HG03039 (cell line): ENCODE measurements around the gene FKBP1A.
"Not testable (repeated sequence)": the region's sequence is repeated elsewhere in the genome, so short reads cannot be mapped to it uniquely, and the experiment has no call there.

Experiments
- ATAC-seq: cut with Tn5 transposase; IDR thresholded peaks from one replicate; pipeline ENCODE4 v1.9.1; 2021; ENCODE audit warnings: mild to moderate bottlenecking, moderate library complexity; ENCODE audit not compliant: unreplicated experiment

Gene FKBP1A

DNA sequence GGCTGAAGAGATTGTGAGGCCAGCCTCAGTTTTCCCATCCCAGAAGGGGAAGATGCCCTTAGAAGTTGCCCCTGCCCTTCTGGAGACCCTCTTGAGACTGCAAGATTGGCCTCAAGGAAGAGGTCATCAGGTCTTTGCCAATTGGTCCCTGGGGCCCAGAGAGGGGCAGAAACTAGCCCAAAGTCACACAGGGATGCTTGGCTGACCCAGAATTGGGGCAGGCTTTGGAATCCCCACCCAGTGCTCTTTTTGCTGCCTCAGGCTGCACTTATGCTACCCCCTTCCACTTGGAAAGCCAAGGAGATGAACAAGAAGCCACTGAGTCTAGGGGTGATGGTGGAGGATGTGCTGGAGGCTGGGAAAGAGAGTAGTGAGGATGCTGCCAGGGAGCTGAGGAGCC lies 24.9 kb upstream of the FKBP1A start:
- ATAC-seq: no peak

GRCh38 chr20:1417273-1417672 lies 24.4 kb upstream of the FKBP1A start:
- no peak for ATAC-seq

DNA sequence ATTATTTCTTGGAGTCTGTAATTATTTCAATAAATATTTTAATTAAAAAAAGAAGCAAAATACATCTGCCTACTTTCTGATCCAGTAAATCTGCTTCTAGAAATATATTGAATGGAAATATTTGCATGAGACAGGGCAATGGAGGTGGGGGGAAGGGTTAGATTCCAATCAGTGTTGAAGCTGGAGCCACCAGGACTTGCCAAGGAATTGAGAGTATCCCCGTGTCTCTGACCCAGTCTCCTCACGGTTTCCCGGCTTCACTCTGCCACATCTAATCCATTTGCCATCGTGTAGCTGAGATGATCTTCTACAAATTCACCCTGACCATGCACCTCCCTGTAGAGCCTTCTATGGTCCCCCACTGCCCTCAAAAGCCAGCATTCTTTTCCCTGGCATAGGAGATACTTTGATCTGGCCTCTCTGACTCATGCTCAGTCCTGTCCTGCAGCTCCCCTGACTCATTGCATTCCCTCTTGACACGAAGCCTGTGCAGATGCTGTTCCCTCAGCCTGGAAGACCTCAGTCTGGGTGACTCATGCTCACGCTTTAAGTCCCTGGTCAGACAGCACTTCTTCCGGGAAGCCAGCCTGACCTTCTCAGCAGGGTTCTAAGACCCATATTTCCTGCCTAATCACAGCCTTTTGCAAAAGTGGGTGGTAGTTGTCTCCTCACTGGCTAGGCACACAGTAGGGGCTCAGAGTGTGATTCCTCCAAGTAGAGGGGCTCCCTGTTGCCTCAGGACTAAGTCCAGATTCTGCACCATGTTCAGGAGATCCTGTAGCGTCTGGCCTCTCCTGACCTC lies 23.0 kb upstream of the FKBP1A start:
- ATAC-seq: no peak

- ATAC-seq: no peak
These were observed 22.1 kb upstream of the FKBP1A start for GRCh38 chr20:1414982-1415381.

DNA sequence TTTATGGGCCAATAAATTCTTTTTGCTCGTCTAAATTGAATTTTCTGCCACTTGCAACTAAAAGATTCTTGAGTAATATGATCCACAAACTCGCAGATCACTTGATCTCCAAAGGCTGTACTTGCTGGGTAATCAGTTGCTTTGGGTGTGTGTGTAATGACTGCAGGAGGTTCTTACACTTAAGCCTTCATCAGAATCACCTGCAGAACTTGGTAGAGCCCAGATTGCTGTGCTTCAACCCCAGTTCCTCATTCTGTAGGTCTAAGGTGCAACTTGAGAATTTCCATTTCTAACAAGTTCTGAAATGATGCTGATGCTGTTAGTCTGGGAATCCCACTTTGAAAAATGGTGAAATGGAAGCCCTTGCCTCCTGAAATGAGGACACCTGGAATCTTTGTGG lies 12.9 kb upstream of the FKBP1A start:
- ATAC-seq: no peak

DNA sequence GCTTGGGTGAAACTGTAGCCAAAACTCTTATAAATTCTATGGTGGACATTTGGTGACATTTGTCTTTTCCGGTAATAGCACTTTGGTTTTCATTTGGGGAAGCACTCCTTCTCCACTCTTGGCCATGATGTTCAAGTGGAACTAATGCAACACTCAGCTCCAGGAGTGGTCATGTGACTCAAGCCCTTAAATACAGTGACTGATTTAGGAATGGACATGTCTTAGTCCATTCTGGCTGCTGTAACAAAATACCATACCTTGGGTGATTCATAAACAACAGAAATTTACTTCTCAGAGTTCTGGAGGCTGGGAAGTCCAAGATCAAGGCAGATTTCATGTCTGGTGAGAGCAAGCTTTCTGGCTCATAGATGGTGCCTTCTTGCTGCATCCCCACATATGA lies 10.8 kb upstream of the FKBP1A start:
- ATAC-seq: no peak

GRCh38 chr20:1402149-1402548 lies 9.3 kb upstream of the FKBP1A start:
- no peak for ATAC-seq

DNA sequence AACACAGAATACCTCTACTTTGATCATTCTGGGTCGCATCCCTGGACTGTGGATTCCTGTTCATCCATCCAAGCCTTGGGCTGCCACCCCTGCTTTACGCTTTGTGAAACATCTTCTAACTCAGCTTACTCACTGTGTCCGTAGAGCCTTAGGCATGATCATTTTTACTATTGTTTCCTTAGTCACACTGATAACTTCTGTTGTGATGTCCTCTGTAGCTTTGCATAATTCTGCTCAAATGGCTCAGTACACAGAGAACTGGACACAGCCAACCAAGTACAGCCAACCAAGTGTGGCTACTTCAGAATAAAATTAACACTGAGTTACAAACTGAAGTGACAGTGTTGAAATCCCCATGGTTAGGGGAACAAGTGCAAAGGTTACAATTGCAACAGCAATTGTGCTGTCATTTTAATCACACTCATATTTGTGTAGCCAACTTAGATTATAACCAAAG lies 8.6 kb upstream of the FKBP1A start:
- no peak for ATAC-seq

- not testable (repeated sequence) for ATAC-seq
These were observed 7.0 kb upstream of the FKBP1A start for GRCh38 chr20:1399678-1400366.

- not testable (repeated sequence) for ATAC-seq
These were observed 5.3 kb upstream of the FKBP1A start for GRCh38 chr20:1398185-1398584.

- ATAC-seq: no peak
These were observed 4.9 kb upstream of the FKBP1A start for GRCh38 chr20:1397710-1398109.

- ATAC-seq: no peak
These were observed 3.8 kb upstream of the FKBP1A start for GRCh38 chr20:1396702-1397101.

DNA sequence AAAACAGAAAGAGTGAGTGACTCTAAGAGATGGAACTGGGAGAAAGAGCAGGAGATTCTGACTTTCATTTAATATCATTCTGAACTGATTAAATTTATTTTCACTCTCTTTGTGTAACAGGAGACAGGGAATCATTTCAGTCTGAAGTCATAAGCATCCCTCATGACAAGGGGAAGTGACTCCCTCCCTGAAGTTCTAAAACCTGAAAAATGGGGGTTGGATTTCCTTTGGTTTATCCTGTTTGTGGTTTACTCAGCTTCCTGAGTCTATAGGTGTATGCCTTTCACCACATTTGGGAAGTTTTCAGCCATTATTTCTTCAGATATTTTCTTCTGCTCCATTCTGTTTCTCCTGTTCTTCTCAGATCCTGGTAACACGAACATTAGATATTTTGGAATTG lies 3.4 kb upstream of the FKBP1A start:
- ATAC-seq: no peak

DNA sequence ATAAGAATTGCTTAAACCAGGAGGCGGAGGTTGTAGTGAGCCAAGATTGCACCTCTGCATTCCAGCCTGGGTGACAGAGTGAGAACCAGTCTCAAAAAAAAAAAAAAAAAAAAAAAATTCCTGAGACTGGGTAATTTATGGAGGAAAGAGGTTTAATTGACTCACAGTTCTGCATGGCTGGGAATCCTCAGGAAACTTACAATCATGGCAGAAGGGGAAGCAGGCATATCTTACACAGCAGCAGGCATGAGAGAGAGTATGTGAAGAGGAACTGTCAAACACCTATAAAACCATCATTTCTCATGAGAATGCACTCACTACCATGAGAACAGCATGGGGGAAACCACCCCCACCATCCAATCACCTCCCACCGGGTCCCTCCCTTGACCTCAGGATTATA lies 1.8 kb upstream of the FKBP1A start:
- no peak for ATAC-seq

GRCh38 chr20:1393507-1393882 lies 641 bp upstream of the FKBP1A start:
- no peak for ATAC-seq

DNA sequence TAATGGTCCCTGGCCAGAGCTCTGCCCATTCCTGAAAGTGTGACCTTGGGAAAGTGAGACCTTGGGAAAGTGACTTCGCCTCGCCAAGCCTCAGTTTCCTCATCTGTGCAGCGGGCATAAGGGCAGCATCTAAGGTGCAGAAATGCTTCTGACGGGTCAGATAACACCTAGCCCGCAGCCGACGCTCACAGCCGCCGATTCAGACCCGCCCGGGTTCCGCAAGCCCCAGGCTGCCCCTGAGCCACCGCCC lies 486 bp downstream of the FKBP1A start:
- no peak for ATAC-seq

- no peak for ATAC-seq
These were observed 1.0 kb downstream of the FKBP1A start for GRCh38 chr20:1391640-1392442.

GRCh38 chr20:1390581-1391403 lies 2.1 kb downstream of the FKBP1A start:
- no peak for ATAC-seq

- no peak for ATAC-seq
These were observed 2.9 kb downstream of the FKBP1A start for GRCh38 chr20:1389703-1390580.
